Renal cortical epithelial cell (primary cell): ENCODE results near the gene SLC25A47. TPM values are rescaled to one million over a fixed set of nuclear protein-coding genes. Genes with fewer than 3 reads are reported as not detected.
"Not testable (repeated sequence)": the region's sequence is repeated elsewhere in the genome, so short reads cannot be mapped to it uniquely, and the experiment has no call there.

ENCODE experiments used
- DNase-seq: peaks from one replicate; pipeline ENCODE4 v3.0.0-alpha.2; 2011; ENCODE audit warnings: low read depth
- total RNA-seq: library from RNA; depleted of rRNA; stranded (reverse); fragments of >200 nt; gene quantifications from 2 replicates; pipeline ENCODE4 v1.2.3, GENCODE V29; 2014

Gene SLC25A47
- total RNA-seq: not detected in 2 replicates

GRCh38 chr14:100323121-100323941 lies at the start of gene SLC25A47:
Gene SLC25A47 (plus strand): TSS chr14:100323339. CDS start chr14:100323415, 76 bp downstream.
- DNase-seq: no peak

GRCh38 chr14:100274250-100274649 lies 48.9 kb upstream of the SLC25A47 start:
- no peak for DNase-seq

- no peak for DNase-seq
Measured at GRCh38 chr14:100275214-100275613, 47.9 kb upstream of the SLC25A47 start.

- DNase-seq: peak; percentile 38
Measured at GRCh38 chr14:100278702-100279101, 44.4 kb upstream of the SLC25A47 start.

- DNase-seq: no peak
Measured at GRCh38 chr14:100279133-100279532, 44.0 kb upstream of the SLC25A47 start.

- no peak for DNase-seq
Measured at GRCh38 chr14:100279563-100279962, 43.6 kb upstream of the SLC25A47 start.

- DNase-seq: no peak
Measured at GRCh38 chr14:100281286-100282082, 41.7 kb upstream of the SLC25A47 start.

GRCh38 chr14:100282083-100282350 lies 41.1 kb upstream of the SLC25A47 start:
- no peak for DNase-seq

GRCh38 chr14:100282766-100283419 lies 40.2 kb upstream of the SLC25A47 start:
- peak; percentile 48 for DNase-seq

- DNase-seq: not testable (repeated sequence)
Measured at GRCh38 chr14:100283436-100283835, 39.7 kb upstream of the SLC25A47 start.

GRCh38 chr14:100283984-100284881 lies 38.9 kb upstream of the SLC25A47 start:
- no peak for DNase-seq

GRCh38 chr14:100285021-100285912 lies 37.9 kb upstream of the SLC25A47 start:
- DNase-seq: no peak

GRCh38 chr14:100285913-100286400 lies 37.2 kb upstream of the SLC25A47 start:
- no peak for DNase-seq

- no peak for DNase-seq
Measured at GRCh38 chr14:100286484-100287191, 36.5 kb upstream of the SLC25A47 start.

GRCh38 chr14:100287202-100287997 lies 35.7 kb upstream of the SLC25A47 start:
- DNase-seq: no peak

GRCh38 chr14:100287998-100288295 lies 35.2 kb upstream of the SLC25A47 start:
- DNase-seq: not testable (repeated sequence)

- no peak for DNase-seq
Measured at GRCh38 chr14:100288382-100289185, 34.6 kb upstream of the SLC25A47 start.
